ENCODE results near the gene PNLIPRP3. TPM values are rescaled to one million over a fixed set of nuclear protein-coding genes. Genes with fewer than 3 reads are reported as not detected.

The PNLIPRP3 gene
- total and polyA plus RNA-seq, 9 of the 15 experiments (the other 6 are each of a cell fraction or from before 2014, with no cell fraction given), result not detected

- no peak for TF ChIP-seq ARID3A (IDR thresholded peaks at IDR 0.05; ENCODE audit: borderline replicate concordance, low read depth, low read length)
- TF ChIP-seq CBX1 (IDR thresholded peaks at IDR 0.05; ENCODE audit: low read depth), result no peak
- no peak for TF ChIP-seq U2AF1 (optimal IDR thresholded peaks at IDR 0.05; ENCODE audit: low read depth, low read length)
- no peak for TF ChIP-seq EP400 (IDR thresholded peaks at IDR 0.05)
- TF ChIP-seq ATF1 (CRISPR knock-in tag; IDR thresholded peaks at IDR 0.05), result no peak
- 0 out of 2 replicates have a peak, but pooled peaks have one; percentile 21 for TF ChIP-seq ATF1 (tag; IDR thresholded peaks at IDR 0.05)
- peak; percentile 44; the same call in 1 of the 2 replicates for TF ChIP-seq ARID1B (IDR thresholded peaks at IDR 0.05)
- TF ChIP-seq, protein P1, sequence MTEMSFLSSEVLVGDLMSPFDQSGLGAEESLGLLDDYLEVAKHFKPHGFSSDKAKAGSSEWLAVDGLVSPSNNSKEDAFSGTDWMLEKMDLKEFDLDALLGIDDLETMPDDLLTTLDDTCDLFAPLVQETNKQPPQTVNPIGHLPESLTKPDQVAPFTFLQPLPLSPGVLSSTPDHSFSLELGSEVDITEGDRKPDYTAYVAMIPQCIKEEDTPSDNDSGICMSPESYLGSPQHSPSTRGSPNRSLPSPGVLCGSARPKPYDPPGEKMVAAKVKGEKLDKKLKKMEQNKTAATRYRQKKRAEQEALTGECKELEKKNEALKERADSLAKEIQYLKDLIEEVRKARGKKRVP (CRISPR knock-in tag; IDR thresholded peaks at IDR 0.05), result no peak
Observed at GRCh38 chr10:116470071-116470470, 42.4 kb downstream of the PNLIPRP3 start (continued).

GRCh38 chr10:116470768-116471415 lies 43.2 kb downstream of the PNLIPRP3 start:
- Histone ChIP-seq H3K36me3 (ENCODE audit: control insufficient read depth, insufficient read depth, low read length) (no peaks in the 10 kb centered on the region), H3K9me1 (ENCODE audit: control insufficient read depth, insufficient read depth, low read length) (no peaks in the 10 kb centered on the region), H3K27ac (ENCODE audit: extremely low read depth, low read depth, low read length) (no peak overlapping the region), H3K4me1 (replicated peaks in 1 of 2; ENCODE audit: control insufficient read depth in 2 of 2, insufficient read depth in 2 of 2, low read length in 2 of 2) (no peaks in the 10 kb centered on the region), H3K27me3 (ENCODE audit: control insufficient read depth in 2 of 2, insufficient read depth in 2 of 2, low read length in 2 of 2) (no peaks in the 10 kb centered on the region), H3K4me2 (ENCODE audit: insufficient read depth, low read length) (no peak overlapping the region), H3K9ac (ENCODE audit: insufficient read depth in 1 of 2, low read depth in 2 of 2, low read length in 2 of 2) (no peak overlapping the region), H3K4me3 (no peak overlapping the region), H3K9me3 (replicated peaks; ENCODE audit: control insufficient read depth, insufficient read depth, low read depth, low read length) (no peaks in the 10 kb centered on the region), H2AFZ (ENCODE audit: low read depth, low read length) (no peak overlapping the region), H3K79me2 (ENCODE audit: control insufficient read depth, insufficient read depth, low read length) (no peaks in the 10 kb centered on the region), H4K20me1 (replicated peaks; ENCODE audit: control insufficient read depth, insufficient read depth, low read length) (no peaks in the 10 kb centered on the region)
- BruUV-seq (replicated peaks), result no TSS peak
- DNase-seq (ENCODE audit: extremely low read depth in 1 of 4, low spot score in 3 of 4) (peak; percentile 6 to 8 (median 6)), FAIRE-seq (no peak), ATAC-seq (peak; percentile 76)
- ChIA-PET POLR2A (no interaction called here), CTCF (ENCODE audit: low intra/inter-chr PET ratio) (interaction anchor here (0.7 kb wide), 1 partner anchor 51 kb away, joined by 3 read pairs; no protein-coding TSS in a partner anchor)
- intact Hi-C loops (cut with micrococcal nuclease) (no loop called here), in situ Hi-C loops (cut with MboI) (loop anchor here (25.0 kb wide), 1 partner anchor 691 kb away; no protein-coding TSS in a partner anchor)
- 8% methylated on average over 6 of the region's 6 CpGs for WGBS (ENCODE audit: insufficient coverage, low coverage, missing lambda C conversion rate)
- TF ChIP-seq SRSF3 (IDR thresholded peaks at IDR 0.05; ENCODE audit: insufficient read depth, low read length), result no peak
- TF ChIP-seq CREB3 (tag; conservative IDR thresholded peaks at IDR 0.05; ENCODE audit: low read depth), result no peak
- TF ChIP-seq ETS2 (tag; IDR thresholded peaks at IDR 0.05; ENCODE audit: borderline replicate concordance, poor library complexity, severe bottlenecking), result no peak
- no peak for TF ChIP-seq KDM2B (CRISPR knock-in tag; IDR thresholded peaks at IDR 0.05)
- peak in 1 of 2 experiments; percentile 25; a peak in 2 of 4 replicates for TF ChIP-seq RAD21 (CRISPR knock-in tag; conservative IDR thresholded peaks at IDR 0.05 in 1 of 2, IDR thresholded peaks at IDR 0.05 in 1 of 2)
- TF ChIP-seq CBX8 (IDR thresholded peaks at IDR 0.05; ENCODE audit: borderline replicate concordance, extremely low read depth, low read depth, low read length, poor library complexity, severe bottlenecking), result no peak
- TF ChIP-seq ZNF589 (CRISPR knock-in tag; IDR thresholded peaks at IDR 0.05; ENCODE audit: low read depth), result no peak

All from K562 (cell line).